CD14-positive monocyte (primary cell): ENCODE data around the gene BAHCC1. TPM values are rescaled to one million over a fixed set of nuclear protein-coding genes. Genes with fewer than 3 reads are reported as not detected.
A peak's percentile ranks its signal among the peaks of the same experiment; 100 is the strongest.

Source experiments
- DNase-seq, 3 donors: peaks; one replicate each; pipeline ENCODE4 v3.0.0-alpha.2; 2011 to 2022
- H2AFZ ChIP-seq: 2 replicates; pipeline ENCODE4 v1.6.0; 2012; ENCODE audit warnings: mild to moderate bottlenecking, low read depth, low read length, inconsistent platforms; ENCODE audit not compliant: insufficient read depth, poor library complexity, severe bottlenecking
- H3K27ac ChIP-seq, 2 donors: 1 replicate in 1 of 2; 2 replicates in 1 of 2; pipeline ENCODE4 v1.5.1; 2012 to 2013; ENCODE audit warnings: low read length in 2 of 2, control low read depth in 1 of 2, inconsistent platforms in 1 of 2, low read depth in 1 of 2, mild to moderate bottlenecking in 1 of 2
- H3K27me3 ChIP-seq, 2 donors: one replicate each; pipeline versions ENCODE4 v1.6.0 to v1.6.1; 2011 to 2013; ENCODE audit warnings: low read length in 2 of 2; ENCODE audit not compliant: control insufficient read depth in 2 of 2, insufficient read depth in 2 of 2
- H3K36me3 ChIP-seq, 2 donors: replicated peaks in 1 of 2; 1 replicate in 1 of 2; 2 replicates in 1 of 2; pipeline versions ENCODE4 v1.5.1 to v1.6.1; 2012 to 2013; ENCODE audit warnings: low read length in 2 of 2, control low read depth in 1 of 2, inconsistent platforms in 1 of 2, mild to moderate bottlenecking in 1 of 2; ENCODE audit not compliant: insufficient read depth in 2 of 2, control insufficient read depth in 1 of 2
- H3K4me1 ChIP-seq, 2 donors: 1 replicate in 1 of 2; 2 replicates in 1 of 2; pipeline versions ENCODE4 v1.5.1 to v1.6.1; 2012 to 2013; ENCODE audit warnings: low read length in 2 of 2, control low read depth in 1 of 2, inconsistent platforms in 1 of 2, mild to moderate bottlenecking in 1 of 2, moderate library complexity in 1 of 2; ENCODE audit not compliant: insufficient read depth in 2 of 2, control insufficient read depth in 1 of 2
- H3K4me2 ChIP-seq: replicated peaks from 2 replicates; pipeline ENCODE3; 2012; ENCODE audit warnings: low read length, moderate library complexity, mild to moderate bottlenecking; ENCODE audit not compliant: poor library complexity, severe bottlenecking; ENCODE audit errors: extremely low read depth
- H3K4me3 ChIP-seq, 3 experiments: fragments of 200-600 bp in 1 of 3; sonication (generic) in 1 of 3; replicated peaks in 1 of 3; 1 replicate in 2 of 3; 2 replicates in 1 of 3; pipeline ENCODE4 v1.5.1; 2011 to 2013; ENCODE audit warnings: low read length in 3 of 3, mild to moderate bottlenecking in 3 of 3, control low read depth in 2 of 3, low read depth in 2 of 3, inconsistent platforms in 1 of 3, moderate library complexity in 1 of 3
- H3K79me2 ChIP-seq: 2 replicates; pipeline ENCODE4 v1.6.0; 2012; ENCODE audit warnings: mild to moderate bottlenecking, control low read depth, inconsistent platforms, low read length, moderate library complexity; ENCODE audit not compliant: insufficient read depth
- H3K9ac ChIP-seq: 2 replicates; pipeline ENCODE4 v1.6.0; 2017; ENCODE audit warnings: low read length, mild to moderate bottlenecking; ENCODE audit not compliant: insufficient read depth, poor library complexity, severe bottlenecking
- H3K9me3 ChIP-seq, 2 donors: replicated peaks in 1 of 2; 1 replicate in 1 of 2; 2 replicates in 1 of 2; pipeline versions ENCODE4 v1.5.1 to v1.6.1; 2012 to 2013; ENCODE audit warnings: low read length in 2 of 2, control low read depth in 1 of 2; ENCODE audit not compliant: control insufficient read depth in 1 of 2, insufficient read depth in 1 of 2
- H4K20me1 ChIP-seq: 2 replicates; pipeline ENCODE4 v1.6.0; 2012; ENCODE audit warnings: mild to moderate bottlenecking, low read length, control low read depth, moderate library complexity; ENCODE audit not compliant: insufficient read depth
- H3K27ac Mint-ChIP-seq, 7 donors: one replicate each; pipeline ENCODE4 v1.8.0; 2020; ENCODE audit warnings: mild to moderate bottlenecking in 7 of 7, mixed read lengths in 7 of 7, moderate library complexity in 6 of 7, inconsistent platforms in 2 of 7
- H3K27me3 Mint-ChIP-seq, 3 donors: one replicate each; pipeline ENCODE4 v1.8.0; 2021 to 2022; ENCODE audit warnings: low read depth in 3 of 3, mild to moderate bottlenecking in 3 of 3, mixed read lengths in 3 of 3, moderate library complexity in 3 of 3, inconsistent platforms in 1 of 3
- H3K36me3 Mint-ChIP-seq, 2 donors: one replicate each; pipeline ENCODE4 v1.8.0; 2020; ENCODE audit warnings: mixed read lengths in 2 of 2, inconsistent platforms in 1 of 2, mild to moderate bottlenecking in 1 of 2
- H3K4me1 Mint-ChIP-seq: one replicate; pipeline ENCODE4 v1.8.0; 2020; ENCODE audit warnings: mild to moderate bottlenecking, mixed read lengths
- H3K4me3 Mint-ChIP-seq, 2 donors: one replicate each; pipeline ENCODE4 v1.8.0; 2020; ENCODE audit warnings: mild to moderate bottlenecking in 2 of 2, mixed read lengths in 2 of 2, moderate library complexity in 1 of 2
- H3K9me3 Mint-ChIP-seq, 7 donors: one replicate each; pipeline ENCODE4 v1.8.0; 2020 to 2022; ENCODE audit warnings: mixed read lengths in 7 of 7, mild to moderate bottlenecking in 6 of 7, moderate library complexity in 6 of 7, inconsistent platforms in 2 of 7
- WGBS: methylation state at CpG from one replicate; pipeline ENCODE4 v1.1.5; 2013; ENCODE audit warnings: missing lambda C conversion rate; ENCODE audit not compliant: insufficient coverage; 5-methylcytosine and 5-hydroxymethylcytosine counted together
- intact Hi-C, 2 donors: fragments of 100-400 bp; cut with micrococcal nuclease; formaldehyde crosslinking; loops; one replicate each; pipeline versions ENCODE4 v1.15.0 to v1.15.1; 2023
- polyA plus RNA-seq, 3 donors: library from polyadenylated mRNA; depleted of rRNA in 1 of 3; unstranded in 2 of 3; stranded (reverse) in 1 of 3; fragments of 300-500 nt in 2 of 3; fragments of >200 nt in 1 of 3; fragmentation: Illumina TruSeq in 2 of 3; gene quantifications; 1 replicate in 2 of 3; 2 replicates in 1 of 3; pipeline ENCODE4 v1.2.3, GENCODE V29; 2012 to 2021
- TF ChIP-seq, protein P1 (sequence below): fragments of 200-600 bp; IDR thresholded peaks from one replicate; pipeline ENCODE4 v1.8.0; 2022; ENCODE audit warnings: antibody characterized with exemption, mild to moderate bottlenecking

BAHCC1 gene
- polyA plus RNA-seq, 3 donors: 0.11 to 8.8 (median 0.27) TPM

- Mint-ChIP-seq H3K4me3 (no peak overlapping the region), H3K36me3 (peaks cover 2 to 4% of the 10 kb centered on the region in 2 donors), H3K9me3 (peaks cover 0 to 2% (median 0%) of the 10 kb centered on the region in 7 donors), H3K27ac (no peak overlapping the region), H3K4me1 (peaks cover 34% of the 10 kb centered on the region), H3K27me3 (peaks cover 4 to 17% (median 5%) of the 10 kb centered on the region in 3 donors)
- Histone ChIP-seq H2AFZ (no peak overlapping the region), H3K4me3 (no peak overlapping the region), H3K36me3 (no peaks in the 10 kb centered on the region), H3K27me3 (no peaks in the 10 kb centered on the region), H4K20me1 (peaks cover 28% of the 10 kb centered on the region), H3K79me2 (peaks cover 79% of the 10 kb centered on the region), H3K9ac (no peak overlapping the region), H3K4me2 (no peak overlapping the region), H3K9me3 (no peaks in the 10 kb centered on the region), H3K27ac (no peak overlapping the region), H3K4me1 (peaks cover 22 to 25% of the 10 kb centered on the region in 2 donors)
- TF ChIP-seq, protein P1, sequence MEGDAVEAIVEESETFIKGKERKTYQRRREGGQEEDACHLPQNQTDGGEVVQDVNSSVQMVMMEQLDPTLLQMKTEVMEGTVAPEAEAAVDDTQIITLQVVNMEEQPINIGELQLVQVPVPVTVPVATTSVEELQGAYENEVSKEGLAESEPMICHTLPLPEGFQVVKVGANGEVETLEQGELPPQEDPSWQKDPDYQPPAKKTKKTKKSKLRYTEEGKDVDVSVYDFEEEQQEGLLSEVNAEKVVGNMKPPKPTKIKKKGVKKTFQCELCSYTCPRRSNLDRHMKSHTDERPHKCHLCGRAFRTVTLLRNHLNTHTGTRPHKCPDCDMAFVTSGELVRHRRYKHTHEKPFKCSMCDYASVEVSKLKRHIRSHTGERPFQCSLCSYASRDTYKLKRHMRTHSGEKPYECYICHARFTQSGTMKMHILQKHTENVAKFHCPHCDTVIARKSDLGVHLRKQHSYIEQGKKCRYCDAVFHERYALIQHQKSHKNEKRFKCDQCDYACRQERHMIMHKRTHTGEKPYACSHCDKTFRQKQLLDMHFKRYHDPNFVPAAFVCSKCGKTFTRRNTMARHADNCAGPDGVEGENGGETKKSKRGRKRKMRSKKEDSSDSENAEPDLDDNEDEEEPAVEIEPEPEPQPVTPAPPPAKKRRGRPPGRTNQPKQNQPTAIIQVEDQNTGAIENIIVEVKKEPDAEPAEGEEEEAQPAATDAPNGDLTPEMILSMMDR: no peak
- no CpG with 5 or more reads among the region's 8 CpGs for WGBS
- intact Hi-C loops: no loop called here
- DNase-seq: no peak
Measured at GRCh38 chr17:81411305-81411704, 16.0 kb downstream of the BAHCC1 start.

GRCh38 chr17:81412490-81413093, 17.3 kb downstream of the BAHCC1 start:
- H3K4me3 ChIP-seq: no peak overlapping the region
- H3K27me3 ChIP-seq: no peaks in the 10 kb centered on the region
- H3K79me2 ChIP-seq: peaks cover 73% of the 10 kb centered on the region
- H3K9ac ChIP-seq: no peak overlapping the region
- peaks cover 23% of the 10 kb centered on the region for H3K4me1 Mint-ChIP-seq
- H3K36me3 Mint-ChIP-seq: peaks cover 2 to 5% of the 10 kb centered on the region in 2 donors
- peak overlapping the region in 1 of 2 donors; percentile 57 for H3K4me3 Mint-ChIP-seq
- H2AFZ ChIP-seq: no peak overlapping the region
- no peak overlapping the region for H3K27ac Mint-ChIP-seq
- 26% methylated on average over 26 of the region's 29 CpGs for WGBS
- H3K27ac ChIP-seq: no peak overlapping the region
- peaks cover 22% of the 10 kb centered on the region for H4K20me1 ChIP-seq
- no peaks in the 10 kb centered on the region for H3K36me3 ChIP-seq
- H3K9me3 Mint-ChIP-seq: peaks cover 0 to 2% (median 0%) of the 10 kb centered on the region in 7 donors
- peak in 1 of 3 donors; percentile 29 for DNase-seq
- peaks cover 9 to 15% of the 10 kb centered on the region in 2 donors for H3K4me1 ChIP-seq
- TF ChIP-seq, protein P1: no peak
- intact Hi-C loops: no loop called here
- peaks cover 4 to 10% (median 7%) of the 10 kb centered on the region in 3 donors for H3K27me3 Mint-ChIP-seq
- H3K9me3 ChIP-seq: no peaks in the 10 kb centered on the region
- peak overlapping the region; percentile 25 for H3K4me2 ChIP-seq
